MM.1S (cell line): ENCODE data around the gene ALG6.

Source experiments
- DNase-seq: peaks from one replicate; pipeline ENCODE4 v3.0.0-alpha.2; 2015
- H2AFZ ChIP-seq: fragments of 300-600 bp; sonication (generic); 2 replicates; pipeline ENCODE4 v1.6.0; 2016; ENCODE audit warnings: antibody characterized with exemption, low read length
- H3F3A ChIP-seq: fragments of 300-600 bp; sonication (generic); 2 replicates; pipeline ENCODE4 v1.6.1; 2016; ENCODE audit warnings: mild to moderate bottlenecking, antibody characterized with exemption, low read length, moderate library complexity, mixed read lengths; ENCODE audit not compliant: insufficient read depth
- H3K27ac ChIP-seq: fragments of 300-600 bp; sonication (generic); 2 replicates; pipeline ENCODE4 v1.5.1; 2016; ENCODE audit warnings: mild to moderate bottlenecking, low read length
- H3K27me3 ChIP-seq: fragments of 300-600 bp; sonication (generic); replicated peaks from 2 replicates; pipeline ENCODE4 v1.6.0; 2016; ENCODE audit warnings: low read length; ENCODE audit not compliant: insufficient read depth
- H3K36me3 ChIP-seq: fragments of 300-600 bp; sonication (generic); replicated peaks from 2 replicates; pipeline ENCODE4 v1.6.1; 2016; ENCODE audit warnings: mild to moderate bottlenecking, low read length, mixed read lengths; ENCODE audit not compliant: insufficient read depth
- H3K4me1 ChIP-seq: fragments of 300-600 bp; sonication (generic); 2 replicates; pipeline ENCODE4 v1.6.1; 2016; ENCODE audit warnings: low read length, mixed read lengths
- H3K4me2 ChIP-seq: fragments of 300-600 bp; sonication (generic); 2 replicates; pipeline ENCODE4 v1.6.0; 2016; ENCODE audit warnings: low read depth, low read length
- H3K4me3 ChIP-seq: fragments of 300-600 bp; sonication (generic); 2 replicates; pipeline ENCODE4 v1.5.1; 2016; ENCODE audit warnings: low read length, mixed read lengths
- H3K79me2 ChIP-seq: fragments of 300-600 bp; sonication (generic); 2 replicates; pipeline ENCODE4 v1.6.1; 2016; ENCODE audit warnings: mixed run types, low read length, mixed read lengths
- H3K9ac ChIP-seq: fragments of 300-600 bp; sonication (generic); 2 replicates; pipeline ENCODE4 v1.6.1; 2016; ENCODE audit warnings: low read length, mixed read lengths
- H3K9me2 ChIP-seq: fragments of 300-600 bp; sonication (generic); replicated peaks from 2 replicates; pipeline ENCODE4 v1.6.1; 2016; ENCODE audit warnings: mild to moderate bottlenecking, low read length, mixed read lengths; ENCODE audit not compliant: insufficient read depth
- H3K9me3 ChIP-seq: fragments of 300-600 bp; sonication (generic); replicated peaks from 2 replicates; pipeline ENCODE4 v1.6.1; 2016; ENCODE audit warnings: mild to moderate bottlenecking, low read length, mixed read lengths; ENCODE audit not compliant: insufficient read depth
- H4K20me1 ChIP-seq: fragments of 300-600 bp; sonication (generic); 2 replicates; pipeline ENCODE4 v1.6.1; 2016; ENCODE audit warnings: mild to moderate bottlenecking, low read length, moderate library complexity, mixed read lengths; ENCODE audit not compliant: insufficient read depth
- EZH2 ChIP-seq: fragments of 300-600 bp; sonication (generic); optimal IDR thresholded peaks from 2 replicates; pipeline ENCODE3; 2017; ENCODE audit warnings: low read depth, mild to moderate bottlenecking, antibody characterized with exemption, low read length, mixed read lengths
- EZH2phosphoT487 ChIP-seq: fragments of 300-600 bp; sonication (generic); IDR thresholded peaks from 2 replicates; pipeline ENCODE4 v1.6.1; 2018; ENCODE audit warnings: antibody characterized with exemption, low read length
- TF ChIP-seq, protein P1 (sequence below): fragments of 300-600 bp; sonication (generic); IDR thresholded peaks from 2 replicates; pipeline ENCODE4 v1.5.1; 2016; ENCODE audit warnings: antibody characterized with exemption, low read length, mixed read lengths

Gene ALG6

DNA sequence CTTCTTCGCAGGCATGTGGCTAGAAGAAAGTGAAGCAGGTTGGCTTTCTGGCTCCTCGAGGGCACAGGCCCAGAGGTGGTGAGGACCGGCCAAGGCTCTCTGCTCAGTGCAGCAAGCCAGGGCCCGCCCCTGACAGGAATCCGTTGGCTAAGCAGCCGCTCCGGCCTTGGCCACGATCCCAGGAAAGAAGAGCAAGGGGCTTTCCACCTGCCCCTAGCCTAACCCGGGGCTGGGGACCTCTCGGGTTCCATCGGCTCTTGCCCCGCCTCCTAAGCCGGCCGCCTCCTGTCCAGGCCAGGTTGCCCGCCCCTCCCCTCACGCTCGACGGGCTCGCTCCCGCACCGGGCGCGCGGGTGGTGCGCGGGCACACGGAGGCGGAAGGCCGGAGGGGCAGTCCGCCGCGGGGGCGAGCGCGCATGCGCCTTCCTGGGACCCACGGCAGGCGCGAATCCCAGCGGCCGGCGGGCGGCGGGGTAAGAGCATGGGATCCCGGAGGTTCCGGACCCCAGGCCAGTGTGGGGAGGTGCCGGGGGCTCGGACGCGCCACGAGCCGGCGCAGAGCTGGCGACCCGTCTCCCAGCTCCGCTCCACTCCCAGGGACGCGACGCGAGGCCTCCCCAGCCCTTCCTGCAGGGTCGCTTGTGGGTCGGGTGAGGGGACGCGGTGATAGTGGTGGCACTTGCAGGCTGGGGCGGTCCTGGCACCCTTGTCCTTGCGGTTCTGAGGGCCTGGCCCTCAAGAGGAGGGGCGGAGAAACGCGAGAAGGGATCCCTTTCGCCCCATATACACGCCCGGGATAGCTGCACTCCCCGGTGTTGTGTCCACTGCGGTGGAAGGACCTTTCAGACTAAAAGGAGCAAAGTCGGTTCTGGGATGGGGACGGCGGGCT lies at the start of gene ALG6:
ALG6 (plus strand) TSS at position 413 of the 889 bp plus-strand sequence. CDS start 3,351 bp downstream, outside the sequence.
- Histone ChIP-seq H2AFZ (peak within 1 kb of the TSS; percentile 99), H3K27me3 (no peaks in the 10 kb centered on the region), H3K4me2 (peak within 1 kb of the TSS; percentile 90), H3K9ac (peak within 1 kb of the TSS; percentile 96), H3K4me1 (peaks cover 3% of the 10 kb centered on the region; the same call in 1 of the 2 replicates), H3F3A (peaks cover 8% of the 10 kb centered on the region; the same call in 1 of the 2 replicates), H3K4me3 (peak within 1 kb of the TSS; percentile 100), H4K20me1 (no peaks in the 10 kb centered on the region), H3K27ac (peak within 1 kb of the TSS; percentile 52; the same call in 1 of the 2 replicates), H3K36me3 (0 out of 2 replicates have a peak, but pooled peaks cover 6% of the 10 kb centered on the region), H3K79me2 (peaks cover 11% of the 10 kb centered on the region; the same call in 1 of the 2 replicates), H3K9me3 (no peaks in the 10 kb centered on the region), H3K9me2 (no peaks in the 10 kb centered on the region)
- TF ChIP-seq EZH2: no peak
- TF ChIP-seq EZH2phosphoT487: no peak
- TF ChIP-seq, protein P1, sequence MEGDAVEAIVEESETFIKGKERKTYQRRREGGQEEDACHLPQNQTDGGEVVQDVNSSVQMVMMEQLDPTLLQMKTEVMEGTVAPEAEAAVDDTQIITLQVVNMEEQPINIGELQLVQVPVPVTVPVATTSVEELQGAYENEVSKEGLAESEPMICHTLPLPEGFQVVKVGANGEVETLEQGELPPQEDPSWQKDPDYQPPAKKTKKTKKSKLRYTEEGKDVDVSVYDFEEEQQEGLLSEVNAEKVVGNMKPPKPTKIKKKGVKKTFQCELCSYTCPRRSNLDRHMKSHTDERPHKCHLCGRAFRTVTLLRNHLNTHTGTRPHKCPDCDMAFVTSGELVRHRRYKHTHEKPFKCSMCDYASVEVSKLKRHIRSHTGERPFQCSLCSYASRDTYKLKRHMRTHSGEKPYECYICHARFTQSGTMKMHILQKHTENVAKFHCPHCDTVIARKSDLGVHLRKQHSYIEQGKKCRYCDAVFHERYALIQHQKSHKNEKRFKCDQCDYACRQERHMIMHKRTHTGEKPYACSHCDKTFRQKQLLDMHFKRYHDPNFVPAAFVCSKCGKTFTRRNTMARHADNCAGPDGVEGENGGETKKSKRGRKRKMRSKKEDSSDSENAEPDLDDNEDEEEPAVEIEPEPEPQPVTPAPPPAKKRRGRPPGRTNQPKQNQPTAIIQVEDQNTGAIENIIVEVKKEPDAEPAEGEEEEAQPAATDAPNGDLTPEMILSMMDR: no peak
- DNase-seq: peak; percentile 95

DNA sequence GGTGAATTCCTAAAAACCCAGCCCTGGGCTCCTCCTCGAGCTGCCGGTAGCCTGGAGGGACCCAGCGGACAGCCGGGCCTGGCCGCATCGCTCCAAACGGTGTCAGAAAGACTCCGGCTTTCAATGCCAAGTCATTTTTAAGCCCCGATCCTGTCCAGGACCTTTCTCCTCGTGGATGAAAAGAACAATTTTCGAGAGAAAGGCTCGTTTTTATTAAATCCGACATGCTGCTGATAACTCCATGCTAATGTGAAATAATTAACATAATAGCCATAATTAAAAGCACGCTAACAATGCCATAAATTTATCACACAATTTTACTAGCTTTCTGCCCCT lies 49.6 kb upstream of the ALG6 start:
- 0 out of 2 replicates have a peak, but pooled peaks cover 3% of the 10 kb centered on the region for H3K4me1 ChIP-seq
- no peaks in the 10 kb centered on the region for H3K9me3 ChIP-seq
- no peaks in the 10 kb centered on the region for H3K79me2 ChIP-seq
- H3K9ac ChIP-seq: peak overlapping the region; percentile 50
- H3K9me2 ChIP-seq: no peaks in the 10 kb centered on the region
- DNase-seq: no peak
- no peaks in the 10 kb centered on the region for H4K20me1 ChIP-seq
- H3K36me3 ChIP-seq: no peaks in the 10 kb centered on the region
- H3K4me3 ChIP-seq: peak overlapping the region; percentile 63
- peak overlapping the region; percentile 81 for H3K4me2 ChIP-seq
- no peaks in the 10 kb centered on the region for H3F3A ChIP-seq
- no peaks in the 10 kb centered on the region for H3K27me3 ChIP-seq
- H2AFZ ChIP-seq: peak overlapping the region; percentile 90
- TF ChIP-seq EZH2phosphoT487 (no peak), EZH2 (no peak)
- TF ChIP-seq, protein P1: no peak
- peak overlapping the region; percentile 55; the same call in 1 of the 2 replicates for H3K27ac ChIP-seq

DNA sequence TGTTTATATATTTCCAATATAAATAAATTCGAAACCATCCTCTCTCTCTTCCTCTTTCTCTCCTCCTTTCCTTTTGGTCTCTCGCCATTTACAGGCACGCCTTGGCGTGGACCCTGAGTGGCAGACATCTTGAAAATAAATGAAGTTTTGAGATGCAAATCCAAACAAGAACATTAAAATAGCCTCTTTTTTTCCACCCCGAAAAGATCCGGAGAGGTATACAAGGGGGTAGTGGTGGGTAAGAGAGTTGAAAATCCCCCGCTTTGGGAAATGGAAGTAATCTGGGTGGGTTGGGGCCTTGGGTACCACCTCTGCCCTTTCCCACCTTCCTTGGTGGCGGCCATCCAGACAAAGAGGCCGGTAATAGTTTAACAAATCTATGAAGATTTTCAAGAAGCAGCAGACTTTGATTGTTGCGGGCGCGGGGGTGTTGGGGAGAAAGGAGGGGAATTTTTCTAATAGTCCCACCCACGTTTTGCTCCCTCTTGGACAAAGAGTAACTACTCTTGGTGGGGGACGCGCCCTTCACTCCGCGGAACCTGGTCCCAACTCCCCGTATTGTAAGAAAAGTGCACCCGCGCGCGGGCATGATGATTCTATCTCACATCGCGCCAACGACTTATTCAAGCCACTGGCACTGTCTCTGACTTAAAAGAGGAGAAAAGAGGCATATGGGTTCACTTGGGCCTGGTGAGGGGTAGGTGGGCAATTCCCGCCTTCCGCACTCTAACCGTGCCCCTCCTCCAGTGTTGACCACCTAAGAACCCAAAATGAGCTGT lies 49.0 kb upstream of the ALG6 start:
- peak overlapping the region; percentile 90 for H2AFZ ChIP-seq
- TF ChIP-seq EZH2: no peak
- TF ChIP-seq, protein P1: no peak
- TF ChIP-seq EZH2phosphoT487: no peak
- no peaks in the 10 kb centered on the region for H3K9me3 ChIP-seq
- no peaks in the 10 kb centered on the region for H3F3A ChIP-seq
- H3K4me1 ChIP-seq: 0 out of 2 replicates have a peak, but pooled peaks cover 3% of the 10 kb centered on the region
- H3K9me2 ChIP-seq: no peaks in the 10 kb centered on the region
- no peaks in the 10 kb centered on the region for H4K20me1 ChIP-seq
- no peak for DNase-seq
- no peaks in the 10 kb centered on the region for H3K27me3 ChIP-seq
- no peak overlapping the region for H3K27ac ChIP-seq
- peak overlapping the region; percentile 81 for H3K4me2 ChIP-seq
- no peaks in the 10 kb centered on the region for H3K79me2 ChIP-seq
- H3K36me3 ChIP-seq: no peaks in the 10 kb centered on the region
- H3K9ac ChIP-seq: peak overlapping the region; percentile 50; the same call in 1 of the 2 replicates
- peak overlapping the region; percentile 63 for H3K4me3 ChIP-seq
